Rectal smooth muscle tissue (tissue), 1 donor: Measurements from ENCODE around the gene ARHGEF28.

Experiments
- H3K27ac ChIP-seq: one replicate; pipeline ENCODE4 v1.7.0; 2013; ENCODE audit warnings: low read depth, low read length, inconsistent platforms
- H3K27me3 ChIP-seq: one replicate; pipeline ENCODE4 v1.7.0; 2013; ENCODE audit warnings: low read length; ENCODE audit not compliant: control insufficient read depth, insufficient read depth
- H3K36me3 ChIP-seq: one replicate; pipeline ENCODE4 v1.7.0; 2013; ENCODE audit warnings: low read length; ENCODE audit not compliant: control insufficient read depth, insufficient read depth
- H3K4me1 ChIP-seq: one replicate; pipeline ENCODE4 v1.7.0; 2013; ENCODE audit warnings: low read length; ENCODE audit not compliant: control insufficient read depth, insufficient read depth
- H3K4me3 ChIP-seq: one replicate; pipeline ENCODE4 v1.7.0; 2013; ENCODE audit warnings: low read length
- H3K9ac ChIP-seq: one replicate; pipeline ENCODE4 v1.7.0; 2013; ENCODE audit warnings: low read length

Gene ARHGEF28

DNA sequence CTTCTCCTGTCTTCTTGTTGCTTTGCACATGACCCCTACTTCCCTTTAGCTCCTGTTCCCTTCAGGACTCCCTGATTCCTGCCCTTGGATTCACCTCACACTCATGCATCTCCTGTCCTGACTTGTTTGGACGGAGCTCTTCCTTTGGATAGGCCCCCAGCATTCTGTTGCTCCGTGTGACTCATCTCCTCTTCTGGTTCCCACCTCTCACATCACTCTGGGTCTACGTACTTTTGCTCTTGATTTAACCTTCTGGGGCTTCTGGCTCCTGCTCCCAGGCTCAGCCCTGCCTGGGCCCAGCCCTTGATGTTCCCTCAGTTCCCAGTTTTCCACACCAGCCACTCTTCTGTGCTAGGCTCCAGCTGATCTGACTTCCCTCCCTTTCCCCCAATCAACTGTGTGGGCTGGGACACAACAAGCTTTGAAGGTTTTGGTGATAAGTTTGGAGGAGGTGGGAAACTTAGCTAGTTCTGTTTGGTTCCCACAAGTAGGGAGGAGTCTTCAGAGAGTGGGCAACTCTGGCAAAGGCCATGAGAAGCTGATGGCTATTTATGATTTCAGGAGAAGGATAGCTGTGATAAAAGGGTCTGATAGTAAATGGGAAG, 331.5 kb downstream of the ARHGEF28 start:
- Histone ChIP-seq H3K4me1 (no peaks in the 10 kb centered on the region), H3K36me3 (no peaks in the 10 kb centered on the region), H3K27me3 (no peaks in the 10 kb centered on the region), H3K9ac (no peak overlapping the region), H3K27ac (no peak overlapping the region), H3K4me3 (no peak overlapping the region)

DNA sequence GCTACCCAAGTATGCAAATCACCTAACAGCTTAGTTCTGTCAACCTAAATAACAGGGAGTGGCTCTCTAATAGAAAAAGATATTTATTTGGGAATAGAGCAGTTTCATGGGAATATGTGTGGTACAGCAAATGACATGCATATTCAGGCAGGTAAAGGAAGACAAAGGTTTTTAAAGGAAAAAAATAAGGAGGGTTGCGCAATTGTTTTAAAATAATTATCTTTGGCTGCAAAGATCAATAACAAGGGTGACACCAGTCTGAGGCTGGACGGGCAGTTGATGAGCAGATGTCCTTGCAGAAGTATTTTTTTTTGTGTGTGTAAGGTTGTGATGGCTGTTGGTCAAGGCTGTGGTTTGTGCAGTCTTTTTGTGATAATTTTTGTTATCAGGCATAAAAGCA, 332.0 kb downstream of the ARHGEF28 start:
- Histone ChIP-seq H3K9ac (no peak overlapping the region), H3K27ac (no peak overlapping the region), H3K4me3 (no peak overlapping the region), H3K27me3 (no peaks in the 10 kb centered on the region), H3K36me3 (no peaks in the 10 kb centered on the region), H3K4me1 (no peaks in the 10 kb centered on the region)

DNA sequence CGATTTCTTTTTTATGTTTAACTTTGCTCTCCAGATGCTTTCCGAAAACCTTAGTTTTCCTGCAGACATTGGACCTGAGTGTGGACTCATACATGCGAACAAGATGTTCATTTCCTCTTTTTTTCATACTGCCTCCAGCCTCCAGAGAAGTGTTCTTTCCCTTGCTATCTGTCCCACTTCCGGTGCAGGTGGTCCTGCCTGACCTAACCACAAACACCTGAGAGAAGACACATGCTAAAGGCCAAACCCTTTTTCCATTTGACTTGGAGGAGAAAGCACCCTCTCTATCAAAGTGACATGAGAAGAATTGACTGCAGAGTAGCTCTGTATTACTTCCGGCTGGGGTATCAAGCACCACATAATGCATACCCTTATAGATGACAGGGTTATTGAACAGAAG, 334.0 kb downstream of the ARHGEF28 start:
- H3K36me3 ChIP-seq = no peaks in the 10 kb centered on the region
- H3K27ac ChIP-seq = no peak overlapping the region
- H3K9ac ChIP-seq = no peak overlapping the region
- H3K4me1 ChIP-seq = no peaks in the 10 kb centered on the region
- no peaks in the 10 kb centered on the region for H3K27me3 ChIP-seq
- H3K4me3 ChIP-seq = no peak overlapping the region

DNA sequence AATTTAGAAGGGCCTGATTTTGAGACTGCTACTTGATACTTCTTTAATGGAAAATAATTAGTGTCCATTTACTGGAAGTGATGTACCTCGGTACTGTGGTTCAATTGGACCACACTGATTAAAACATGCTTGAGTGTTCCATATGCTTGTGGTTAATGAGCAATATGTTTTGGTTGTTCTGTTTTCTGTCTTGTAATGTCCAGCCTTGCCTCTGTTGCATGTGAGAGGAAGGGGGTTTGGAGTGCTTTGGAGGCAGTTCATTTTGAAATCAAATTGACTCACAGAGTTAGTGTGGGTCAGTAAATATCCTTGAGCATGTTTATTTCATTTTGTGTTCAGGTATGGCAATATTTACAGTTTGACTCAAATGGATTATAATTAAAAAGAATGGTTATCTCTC, 334.4 kb downstream of the ARHGEF28 start:
- Histone ChIP-seq H3K4me1 (no peaks in the 10 kb centered on the region), H3K4me3 (no peak overlapping the region), H3K9ac (no peak overlapping the region), H3K27ac (no peak overlapping the region), H3K27me3 (no peaks in the 10 kb centered on the region), H3K36me3 (no peaks in the 10 kb centered on the region)

DNA sequence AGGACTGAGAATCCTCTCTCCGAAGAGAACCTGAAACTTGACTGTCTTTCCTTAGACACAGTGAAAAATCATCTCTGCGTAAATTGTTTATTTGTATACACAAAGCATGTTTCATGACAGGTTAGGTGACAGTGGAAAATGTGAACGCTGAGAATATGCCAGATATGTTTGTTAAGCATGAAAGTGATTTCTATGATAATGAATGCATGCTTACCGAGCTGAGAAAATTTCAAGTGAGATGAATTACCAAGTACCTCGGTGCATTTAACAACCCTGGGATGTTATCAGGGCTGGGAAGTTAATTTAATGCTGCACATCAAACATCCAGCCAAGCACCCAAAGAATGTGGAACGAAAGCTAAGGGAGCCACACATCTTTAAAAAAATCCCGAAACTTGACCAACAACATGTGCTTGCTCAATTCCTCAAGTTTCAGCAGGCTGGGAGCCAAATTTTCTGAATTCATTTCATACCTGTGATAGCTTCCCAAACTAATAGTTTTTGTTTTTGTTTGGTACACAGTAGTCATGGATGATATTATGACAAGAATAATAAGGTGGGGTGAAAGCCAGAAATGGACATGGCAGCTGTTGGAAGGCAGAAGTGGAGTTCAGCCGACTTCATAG, 336.9 kb downstream of the ARHGEF28 start:
- H3K27me3 ChIP-seq = no peaks in the 10 kb centered on the region
- H3K4me3 ChIP-seq = no peak overlapping the region
- H3K27ac ChIP-seq = no peak overlapping the region
- no peaks in the 10 kb centered on the region for H3K36me3 ChIP-seq
- H3K4me1 ChIP-seq = no peaks in the 10 kb centered on the region
- H3K9ac ChIP-seq = no peak overlapping the region

DNA sequence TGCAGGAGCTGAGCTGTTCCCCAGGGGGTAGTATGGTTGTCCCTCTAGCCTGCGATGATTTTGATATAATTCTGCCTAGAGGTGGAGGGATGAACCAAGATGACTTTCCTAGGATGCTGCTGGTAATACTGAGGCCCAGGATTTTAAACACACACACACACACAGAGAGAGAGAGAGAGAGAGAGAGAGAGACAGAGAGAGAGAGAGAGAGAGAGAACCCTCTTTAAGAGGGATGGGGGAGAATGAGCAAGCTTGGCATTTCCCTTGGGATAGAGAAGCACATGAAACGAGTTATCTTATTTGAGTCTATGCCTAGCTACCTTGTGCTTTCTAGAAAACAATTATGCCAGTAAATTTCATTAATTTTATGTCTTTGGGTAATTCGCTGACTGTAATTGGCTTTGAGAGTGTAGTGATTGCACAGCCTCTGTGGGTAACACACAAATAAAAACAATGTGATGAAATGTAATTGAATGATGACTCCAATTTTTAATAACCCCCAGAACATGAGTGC, 338.4 kb downstream of the ARHGEF28 start:
- H3K36me3 ChIP-seq = no peaks in the 10 kb centered on the region
- H3K27ac ChIP-seq = no peak overlapping the region
- no peak overlapping the region for H3K9ac ChIP-seq
- H3K4me3 ChIP-seq = no peak overlapping the region
- H3K4me1 ChIP-seq = no peaks in the 10 kb centered on the region
- no peaks in the 10 kb centered on the region for H3K27me3 ChIP-seq

DNA sequence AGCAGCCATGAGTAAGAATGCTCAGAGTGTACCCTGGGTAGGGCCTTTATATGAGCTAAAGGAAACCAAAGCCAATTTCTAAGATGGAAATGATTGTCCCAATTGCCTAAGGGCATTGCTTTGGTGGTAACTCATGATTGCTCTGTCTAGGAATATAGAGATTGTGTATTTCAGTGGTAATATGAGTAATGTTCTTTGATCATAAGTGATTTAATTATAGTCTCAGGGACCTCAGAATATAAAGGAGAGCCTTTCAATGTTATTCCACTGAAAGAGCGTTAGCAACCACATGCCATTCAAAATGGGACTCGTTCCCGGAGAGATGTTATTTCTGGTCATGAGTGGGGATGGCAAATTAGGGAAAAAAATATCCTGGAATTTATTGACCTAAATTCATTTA, 340.5 kb downstream of the ARHGEF28 start:
- no peak overlapping the region for H3K9ac ChIP-seq
- no peak overlapping the region for H3K27ac ChIP-seq
- H3K4me3 ChIP-seq = no peak overlapping the region
- H3K4me1 ChIP-seq = no peaks in the 10 kb centered on the region
- no peaks in the 10 kb centered on the region for H3K27me3 ChIP-seq
- H3K36me3 ChIP-seq = no peaks in the 10 kb centered on the region

DNA sequence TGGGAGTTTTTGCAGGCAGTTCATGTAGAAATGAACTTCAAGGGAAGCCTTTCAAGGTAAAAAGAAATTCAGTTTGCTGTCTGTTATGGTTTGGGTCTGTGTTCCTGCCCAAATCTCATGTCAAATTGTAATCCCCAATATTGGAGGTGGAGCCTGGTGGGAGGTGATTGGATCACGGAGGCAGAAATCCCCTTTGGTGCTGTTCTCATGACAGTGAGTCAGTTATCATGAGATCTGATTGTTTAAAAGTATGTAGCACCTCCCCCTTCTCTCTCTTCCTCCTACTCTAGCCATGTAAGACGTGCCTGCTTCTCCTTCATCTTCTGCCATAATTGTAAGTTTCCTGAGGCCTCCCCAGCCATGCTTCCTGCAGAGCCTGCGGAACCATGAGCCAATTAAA, 341.4 kb downstream of the ARHGEF28 start:
- Histone ChIP-seq H3K27me3 (no peaks in the 10 kb centered on the region), H3K9ac (no peak overlapping the region), H3K36me3 (no peaks in the 10 kb centered on the region), H3K4me1 (no peaks in the 10 kb centered on the region), H3K4me3 (no peak overlapping the region), H3K27ac (no peak overlapping the region)

DNA sequence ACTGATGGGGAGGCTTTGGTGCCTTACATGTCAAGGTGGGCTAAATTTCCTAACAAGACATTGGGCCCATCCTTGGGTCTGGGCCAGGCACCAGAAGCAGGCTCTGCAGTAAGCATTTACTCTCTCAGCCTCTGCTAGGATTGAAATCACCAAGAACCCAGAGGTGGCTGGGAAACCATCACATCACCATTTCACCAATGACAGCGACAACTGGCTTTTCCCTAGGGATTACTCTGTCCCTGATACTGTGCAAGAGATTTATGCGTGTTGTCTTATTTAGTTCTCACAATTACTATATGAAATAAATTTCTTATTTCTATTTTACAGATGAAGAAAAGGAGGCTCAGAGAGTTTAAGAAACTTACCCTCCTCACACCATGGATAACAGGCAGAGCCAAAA, 342.2 kb downstream of the ARHGEF28 start:
- no peaks in the 10 kb centered on the region for H3K27me3 ChIP-seq
- H3K4me3 ChIP-seq = no peak overlapping the region
- H3K4me1 ChIP-seq = no peaks in the 10 kb centered on the region
- H3K36me3 ChIP-seq = no peaks in the 10 kb centered on the region
- H3K9ac ChIP-seq = no peak overlapping the region
- H3K27ac ChIP-seq = no peak overlapping the region

DNA sequence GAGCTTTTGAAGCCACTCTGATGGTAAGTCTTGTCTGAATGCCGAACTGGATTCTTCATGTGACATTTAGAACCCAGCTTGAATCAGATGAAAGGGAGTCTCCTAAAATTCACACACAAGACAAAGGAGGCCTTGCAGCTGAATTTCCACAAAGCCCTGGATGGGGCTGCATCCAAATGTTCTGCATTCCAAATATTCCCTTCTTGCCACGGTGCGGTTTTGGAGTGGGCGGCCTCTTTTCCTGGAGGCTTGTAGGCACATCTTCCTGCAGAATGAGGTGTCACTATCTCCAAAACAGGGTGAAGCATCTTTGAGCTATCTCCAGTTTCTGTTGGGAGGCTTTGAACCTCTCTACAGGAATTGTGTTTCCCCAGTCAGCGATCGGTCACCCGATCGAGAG, 342.7 kb downstream of the ARHGEF28 start:
- Histone ChIP-seq H3K27ac (no peak overlapping the region), H3K27me3 (no peaks in the 10 kb centered on the region), H3K4me3 (no peak overlapping the region), H3K9ac (no peak overlapping the region), H3K36me3 (no peaks in the 10 kb centered on the region), H3K4me1 (no peaks in the 10 kb centered on the region)

DNA sequence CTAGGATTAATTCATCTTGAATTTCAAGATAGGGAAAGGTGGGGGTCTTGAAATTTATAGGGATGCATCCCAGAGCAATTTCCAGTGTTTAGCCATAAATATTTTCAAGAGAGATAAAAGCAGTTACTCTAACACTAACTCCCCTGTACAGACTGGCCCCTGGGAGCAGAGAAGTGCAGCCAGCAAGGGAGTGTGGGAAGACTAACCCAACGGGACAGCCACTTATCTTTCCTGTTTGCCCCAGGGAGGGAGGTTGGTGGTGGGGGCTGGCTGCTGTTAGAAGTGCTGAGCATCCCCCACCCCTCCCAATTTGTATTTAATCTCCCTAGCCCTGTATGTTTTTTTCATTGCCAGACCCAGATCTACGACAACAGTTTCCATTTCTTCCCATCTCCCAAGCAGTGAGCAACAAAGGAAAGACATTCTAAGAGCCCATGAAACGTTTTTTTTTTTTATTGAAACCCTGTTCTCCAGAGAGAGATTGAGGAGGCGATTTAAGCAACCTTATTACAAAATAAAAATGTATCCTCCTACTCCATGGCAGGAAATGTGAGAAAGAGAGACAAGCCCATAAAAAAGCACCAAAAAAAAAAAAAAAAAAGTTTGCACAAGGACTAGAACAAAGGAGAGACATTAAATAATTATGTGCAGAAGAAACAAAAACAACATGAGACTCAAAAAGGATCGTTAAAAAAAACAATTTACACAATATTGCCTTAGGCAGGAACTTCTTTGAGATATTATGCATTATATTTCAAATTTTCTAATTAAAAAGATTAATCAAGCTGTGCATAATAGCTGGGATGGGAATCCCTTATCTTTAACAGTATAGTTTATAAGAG, 343.4 kb downstream of the ARHGEF28 start:
- Histone ChIP-seq H3K4me3 (no peak overlapping the region), H3K4me1 (no peaks in the 10 kb centered on the region), H3K36me3 (no peaks in the 10 kb centered on the region), H3K27ac (no peak overlapping the region), H3K9ac (no peak overlapping the region), H3K27me3 (no peaks in the 10 kb centered on the region)

DNA sequence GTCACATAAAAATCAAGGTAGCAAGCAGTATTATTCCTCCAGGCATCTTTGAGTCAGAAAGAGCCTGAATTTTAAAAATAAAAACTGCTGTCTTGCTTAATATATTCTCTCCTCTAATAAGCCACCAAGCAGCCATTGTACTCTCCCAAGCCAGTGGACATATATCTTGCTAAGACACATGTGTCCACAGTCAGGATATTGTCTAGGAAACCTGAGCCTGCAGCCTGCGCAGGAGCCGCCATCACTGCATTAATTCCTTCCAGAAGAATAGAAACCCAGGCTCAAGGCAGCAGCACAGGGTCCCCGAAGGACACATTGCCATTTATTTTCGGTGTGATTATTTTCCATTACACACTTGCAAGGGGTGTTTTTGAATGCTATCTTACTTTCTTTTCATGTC, 345.3 kb downstream of the ARHGEF28 start:
- Histone ChIP-seq H3K36me3 (no peaks in the 10 kb centered on the region), H3K27ac (no peak overlapping the region), H3K27me3 (no peaks in the 10 kb centered on the region), H3K9ac (no peak overlapping the region), H3K4me1 (no peaks in the 10 kb centered on the region), H3K4me3 (no peak overlapping the region)
